Measurements from ENCODE around the gene ANO4.

DNA sequence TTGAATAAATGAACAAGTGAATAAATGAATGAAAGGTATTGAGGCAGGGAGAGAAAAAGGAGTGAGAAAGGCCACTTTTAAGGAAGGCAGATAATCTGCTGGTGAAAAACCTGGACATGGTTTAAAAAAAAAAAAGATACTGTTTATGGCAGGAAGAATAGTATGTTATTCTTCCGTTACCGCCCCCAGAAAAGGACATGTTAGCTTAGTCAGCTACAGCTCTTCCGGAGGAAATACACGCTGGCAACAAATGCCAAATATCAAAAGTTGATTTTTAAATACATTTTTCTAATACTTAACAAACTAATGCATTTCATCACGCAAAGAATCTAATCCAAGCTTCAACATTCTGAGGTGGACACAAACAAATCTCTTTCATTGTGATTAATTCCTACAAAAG, 372.3 kb downstream of the ANO4 start:
- TF ChIP-seq CTCF (conservative IDR thresholded peaks at IDR 0.05) (no peak), ZFX (IDR thresholded peaks at IDR 0.05) (no peak)
